GM12864 (cell line): Measurements from ENCODE around the gene PTX3.

Experiments used
- DNase-seq: peaks from one replicate; pipeline ENCODE4 v3.0.0-alpha.2; 2011; ENCODE audit warnings: low read depth
- H3K4me3 ChIP-seq: 2 replicates; pipeline ENCODE4 v1.5.1; 2011; ENCODE audit warnings: mild to moderate bottlenecking, low read depth, low read length, control low read depth
- CTCF ChIP-seq: IDR thresholded peaks from 2 replicates; pipeline ENCODE4 v1.5.1; 2011; ENCODE audit warnings: low read depth, mild to moderate bottlenecking, moderate library complexity, low read length, control low read depth, inconsistent platforms; ENCODE audit errors: missing control alignments

Gene PTX3

GRCh38 chr3:157409516-157409915, 27.1 kb upstream of the PTX3 start:
- H3K4me3 ChIP-seq: no peak overlapping the region
- TF ChIP-seq CTCF: no peak
- no peak for DNase-seq

DNA sequence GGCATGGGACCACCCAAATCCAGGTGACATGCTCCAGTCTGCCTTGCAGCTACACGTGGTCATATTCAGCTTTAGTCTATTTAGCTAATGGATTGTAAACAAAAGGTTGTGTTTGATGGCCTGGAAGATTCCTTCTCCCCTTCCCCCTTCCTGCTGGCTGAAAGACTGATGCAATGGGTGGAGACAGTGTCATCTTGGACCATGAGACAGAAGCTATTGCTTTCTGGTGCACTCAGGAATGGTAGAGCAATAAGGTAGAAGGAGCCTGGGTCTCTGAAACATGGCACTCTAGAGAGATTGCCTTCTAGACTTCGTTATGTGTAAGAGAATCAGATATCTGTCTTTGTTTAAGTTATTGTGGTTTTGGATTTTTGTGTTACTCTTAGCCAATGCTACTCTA, 25.7 kb upstream of the PTX3 start:
- TF ChIP-seq CTCF: no peak
- no peak for DNase-seq
- H3K4me3 ChIP-seq: no peak overlapping the region

- DNase-seq: no peak
- TF ChIP-seq CTCF: no peak
- H3K4me3 ChIP-seq: no peak overlapping the region
These were observed 24.3 kb upstream of the PTX3 start for GRCh38 chr3:157412323-157412855.

GRCh38 chr3:157414861-157415260, 21.8 kb upstream of the PTX3 start:
- no peak for TF ChIP-seq CTCF

DNA sequence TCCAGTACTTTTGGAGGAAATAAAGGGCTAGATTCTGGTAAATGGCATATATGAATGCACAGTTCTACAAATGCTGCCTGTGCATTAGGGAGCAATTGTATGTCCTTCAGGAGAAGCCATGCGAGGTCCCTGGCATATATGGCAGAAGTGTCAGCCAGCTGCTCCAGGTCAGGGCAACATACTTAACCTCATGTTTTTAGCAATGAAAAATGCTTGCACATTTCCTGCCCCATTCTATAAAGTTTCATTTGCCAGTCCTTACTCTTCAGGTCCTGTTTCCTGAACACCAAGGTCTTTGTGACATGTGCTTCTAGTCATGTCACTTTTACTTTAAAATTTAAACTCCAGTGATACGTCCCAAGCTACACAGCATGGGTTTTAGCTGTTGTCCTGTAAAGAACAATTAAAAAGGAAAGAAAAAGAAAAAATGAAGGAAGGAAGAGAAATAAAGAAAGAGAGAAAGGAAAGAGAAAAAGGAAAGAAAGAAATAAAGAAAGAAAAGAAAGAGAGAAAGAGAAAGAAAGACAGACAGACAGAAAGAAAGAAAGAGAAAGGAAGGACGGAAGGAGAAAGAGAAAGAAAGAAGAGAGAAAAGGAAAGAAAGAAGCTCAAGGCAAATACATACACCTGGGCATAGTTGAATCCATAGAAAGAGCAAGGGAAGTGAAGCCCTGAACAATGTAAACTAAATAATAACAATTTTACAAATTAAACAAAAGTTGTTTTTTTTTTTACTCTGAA, 20.1 kb upstream of the PTX3 start:
- no peak for DNase-seq
- TF ChIP-seq CTCF: no peak
- H3K4me3 ChIP-seq: no peak overlapping the region

More at GRCh38 chr3:157414861-157415260, 21.8 kb upstream of the PTX3 start:
- DNase-seq: no peak
- no peak overlapping the region for H3K4me3 ChIP-seq

- H3K4me3 ChIP-seq: no peak overlapping the region
- no peak for TF ChIP-seq CTCF
- no peak for DNase-seq
These were observed 19.4 kb upstream of the PTX3 start for GRCh38 chr3:157417247-157417646.

GRCh38 chr3:157418104-157418503, 18.5 kb upstream of the PTX3 start:
- no peak for DNase-seq
- no peak overlapping the region for H3K4me3 ChIP-seq
- TF ChIP-seq CTCF: no peak
